ENCODE results near the gene RBM14. TPM values are rescaled to one million over a fixed set of nuclear protein-coding genes. Genes with fewer than 3 reads are reported as not detected.

Gene RBM14
- total RNA-seq, 4 donors from 2014 or later, result 31.8 to 76.9 (median 62.9) TPM

- Histone ChIP-seq H3K36me3 (peaks cover 33 to 49% of the 10 kb centered on the region in 2 donors), H3K4me1 (peaks cover 52 to 73% of the 10 kb centered on the region in 2 donors), H3K9me3 (no peaks in the 10 kb centered on the region), H3K27ac (no peak overlapping the region), H3K4me3 (replicated peaks in 1 of 3) (peak overlapping the region in 1 of 3 donors; percentile 6), H3K27me3 (no peaks in the 10 kb centered on the region)
- 11 to 14% methylated on average over 3 of the region's 3 CpGs for WGBS, 2 donors
- no peak for TF ChIP-seq CTCF (IDR thresholded peaks at IDR 0.05)
- TF ChIP-seq POLR2A (IDR thresholded peaks at IDR 0.05), result no peak
- peak; percentile 42 to 48 for DNase-seq
- intact Hi-C loops (cut with DNase I), result no loop called here
Observed at GRCh38 chr11:66641834-66642233, 25.4 kb downstream of the RBM14 start.

- TF ChIP-seq POLR2A (IDR thresholded peaks at IDR 0.05) (no peak), CTCF (IDR thresholded peaks at IDR 0.05) (no peak)
- peaks cover 46 to 64% of the 10 kb centered on the region in 2 donors for H3K4me1 ChIP-seq
- intact Hi-C loops (cut with DNase I), result no loop called here
- H3K36me3 ChIP-seq, result peaks cover 39 to 52% of the 10 kb centered on the region in 2 donors
- H3K4me3 ChIP-seq (replicated peaks in 1 of 3), result no peak overlapping the region
- no peak overlapping the region for H3K27ac ChIP-seq
- no peaks in the 10 kb centered on the region for H3K9me3 ChIP-seq
- H3K27me3 ChIP-seq, result no peaks in the 10 kb centered on the region
- WGBS, 2 donors, result 78 to 87% methylated on average over 22 to 24 of the region's 24 CpGs
- no peak for DNase-seq
Observed at GRCh38 chr11:66643745-66644437, 27.5 kb downstream of the RBM14 start.

GRCh38 chr11:66646828-66647227, 30.4 kb downstream of the RBM14 start:
- Histone ChIP-seq H3K4me3 (replicated peaks in 1 of 3) (no peak overlapping the region), H3K36me3 (peaks cover 33 to 46% of the 10 kb centered on the region in 2 donors), H3K9me3 (no peaks in the 10 kb centered on the region), H3K27me3 (no peaks in the 10 kb centered on the region), H3K27ac (no peak overlapping the region), H3K4me1 (peaks cover 25 to 40% of the 10 kb centered on the region in 2 donors)
- no peak for TF ChIP-seq POLR2A (IDR thresholded peaks at IDR 0.05)
- no peak for TF ChIP-seq CTCF (IDR thresholded peaks at IDR 0.05)
- WGBS, 2 donors, result 86 to 89% methylated on average over 4 of the region's 4 CpGs
- DNase-seq, result no peak
- intact Hi-C loops (cut with DNase I), result no loop called here

- Histone ChIP-seq H3K27ac (no peak overlapping the region), H3K4me1 (peaks cover 9 to 11% of the 10 kb centered on the region in 2 donors), H3K27me3 (no peaks in the 10 kb centered on the region), H3K4me3 (replicated peaks in 1 of 3) (no peak overlapping the region), H3K9me3 (no peaks in the 10 kb centered on the region), H3K36me3 (peaks cover 21 to 32% of the 10 kb centered on the region in 2 donors)
- DNase-seq, result no peak
- WGBS, 2 donors, result 98% methylated on average over 5 of the region's 5 CpGs
- intact Hi-C loops (cut with DNase I), result no loop called here
- TF ChIP-seq CTCF (IDR thresholded peaks at IDR 0.05) (no peak), POLR2A (IDR thresholded peaks at IDR 0.05) (no peak)
Observed at GRCh38 chr11:66649903-66650302, 33.5 kb downstream of the RBM14 start.

GRCh38 chr11:66651016-66651415, 34.6 kb downstream of the RBM14 start:
- intact Hi-C loops (cut with DNase I), result no loop called here
- Histone ChIP-seq H3K4me3 (replicated peaks in 1 of 3) (no peak overlapping the region), H3K27me3 (no peaks in the 10 kb centered on the region), H3K36me3 (peaks cover 11 to 20% of the 10 kb centered on the region in 2 donors), H3K27ac (no peak overlapping the region), H3K4me1 (no peaks in the 10 kb centered on the region), H3K9me3 (no peaks in the 10 kb centered on the region)
- 92 to 93% methylated on average over 2 of the region's 2 CpGs for WGBS, 2 donors
- DNase-seq, result no peak
- TF ChIP-seq POLR2A (IDR thresholded peaks at IDR 0.05) (no peak), CTCF (IDR thresholded peaks at IDR 0.05) (no peak)
